Hepatic stellate cell (primary cell): ENCODE measurements around the gene PARVB.
"Not testable (repeated sequence)": the region's sequence is repeated elsewhere in the genome, so short reads cannot be mapped to it uniquely, and the experiment has no call there.

Experiments
- DNase-seq: peaks from one replicate; pipeline ENCODE4 v3.0.0; 2011; ENCODE audit warnings: low spot score

PARVB gene

GRCh38 chr22:43998679-43999264 is 25.3 kb upstream of the PARVB start:
- no peak for DNase-seq

- no peak for DNase-seq
Observed at GRCh38 chr22:43999378-43999777, 24.7 kb upstream of the PARVB start.

- DNase-seq: no peak
Observed at GRCh38 chr22:44000123-44000522, 24.0 kb upstream of the PARVB start.

- no peak for DNase-seq
Observed at GRCh38 chr22:44001521-44001920, 22.6 kb upstream of the PARVB start.

- DNase-seq: no peak
Observed at GRCh38 chr22:44002324-44002723, 21.8 kb upstream of the PARVB start.

GRCh38 chr22:44002997-44003396 is 21.1 kb upstream of the PARVB start:
- DNase-seq: no peak

GRCh38 chr22:44003405-44004103 is 20.5 kb upstream of the PARVB start:
- no peak for DNase-seq

- no peak for DNase-seq
Observed at GRCh38 chr22:44004104-44004460, 20.0 kb upstream of the PARVB start.

GRCh38 chr22:44005524-44005923 is 18.6 kb upstream of the PARVB start:
- no peak for DNase-seq

- DNase-seq: no peak
Observed at GRCh38 chr22:44012162-44012561, 11.9 kb upstream of the PARVB start.

- DNase-seq: no peak
Observed at GRCh38 chr22:44012591-44012990, 11.5 kb upstream of the PARVB start.

GRCh38 chr22:44014241-44014640 is 9.9 kb upstream of the PARVB start:
- DNase-seq: no peak

- not testable (repeated sequence) for DNase-seq
Observed at GRCh38 chr22:44016586-44016985, 7.5 kb upstream of the PARVB start.

- DNase-seq: no peak
Observed at GRCh38 chr22:44018594-44018993, 5.5 kb upstream of the PARVB start.

GRCh38 chr22:44019416-44019815 is 4.7 kb upstream of the PARVB start:
- DNase-seq: no peak

- DNase-seq: no peak
Observed at GRCh38 chr22:44019846-44020245, 4.3 kb upstream of the PARVB start.

- DNase-seq: no peak
Observed at GRCh38 chr22:44020981-44021380, 3.1 kb upstream of the PARVB start.

GRCh38 chr22:44023404-44024287 is 456 bp upstream of the PARVB start:
- peak; percentile 65 for DNase-seq

GRCh38 chr22:44025171-44026065 is 1.3 kb downstream of the PARVB start:
- no peak for DNase-seq

- no peak for DNase-seq
Observed at GRCh38 chr22:44026066-44026629, 2.0 kb downstream of the PARVB start.

- peak; percentile 66 for DNase-seq
Observed at GRCh38 chr22:44026630-44027511, 2.8 kb downstream of the PARVB start.
